ENCODE data around the gene DHRS2. TPM values are rescaled to one million over a fixed set of nuclear protein-coding genes. Genes with fewer than 3 reads are reported as not detected.
"Not testable (repeated sequence)": the region's sequence is repeated elsewhere in the genome, so short reads cannot be mapped to it uniquely, and the experiment has no call there.

Gene DHRS2
- total RNA-seq, 3 donors from 2014 or later: 0.26 to 0.34 TPM; not detected in 1

- no peak for DNase-seq
- ATAC-seq: no peak
- Histone ChIP-seq H3K4me1 (ENCODE audit: low read depth) (no peaks in the 10 kb centered on the region), H3K36me3 (ENCODE audit: low read depth) (no peaks in the 10 kb centered on the region), H3K4me3 (no peak overlapping the region), H3K9me3 (no peaks in the 10 kb centered on the region)
- no peak for TF ChIP-seq CTCF (IDR thresholded peaks at IDR 0.05)
- intact Hi-C loops (cut with DNase I, micrococcal nuclease): no loop called here
Measured at GRCh38 chr14:23681337-23681736, 45.2 kb downstream of the DHRS2 start.

DNA sequence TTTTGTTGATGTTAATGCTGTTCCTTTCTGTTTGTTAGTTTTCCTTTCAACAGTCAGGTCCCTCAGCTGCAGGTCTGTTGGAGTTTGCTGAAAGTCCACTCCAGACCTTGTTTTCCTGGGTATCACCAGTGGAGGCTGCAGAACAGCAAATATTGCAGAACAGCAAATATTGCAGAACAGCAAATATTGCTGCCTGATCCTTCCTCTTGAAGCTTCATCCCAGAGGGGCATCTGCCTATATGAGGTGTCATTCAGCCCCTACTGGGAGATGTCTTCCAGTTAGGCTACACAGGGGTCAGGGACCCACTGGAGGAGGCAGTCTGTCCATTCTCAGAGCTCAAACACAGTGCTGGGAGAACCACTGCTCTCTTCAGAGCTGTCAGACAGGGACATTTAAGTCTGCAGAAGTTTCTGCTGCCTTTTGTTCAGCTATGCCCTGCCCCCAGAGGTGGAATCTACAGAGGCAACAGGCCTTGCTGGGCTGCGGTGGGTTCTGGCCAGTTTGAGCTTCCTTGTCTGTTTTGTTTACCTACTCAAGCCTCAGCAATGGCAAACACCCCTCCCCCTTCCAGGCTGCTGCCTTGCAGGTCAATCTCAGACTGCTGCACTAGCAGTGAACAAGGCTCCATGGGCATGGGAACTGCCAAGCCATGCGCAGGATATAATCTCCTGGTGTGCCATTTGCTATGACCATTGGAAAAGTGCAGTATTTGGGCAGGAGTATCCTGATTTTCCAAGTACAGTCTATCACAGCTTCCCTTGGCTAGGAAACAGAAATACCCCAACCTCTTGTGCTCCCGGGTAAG, 53.7 kb downstream of the DHRS2 start:
- H3K9me3 ChIP-seq; intact Hi-C loops (cut with DNase I, micrococcal nuclease); H3K4me1 ChIP-seq (ENCODE audit: low read depth); DNase-seq; H3K4me3 ChIP-seq; H3K36me3 ChIP-seq (ENCODE audit: low read depth); ATAC-seq: not testable (repeated sequence)

GRCh38 chr14:23692416-23692815, 56.3 kb downstream of the DHRS2 start:
- no peaks in the 10 kb centered on the region for H3K4me1 ChIP-seq (ENCODE audit: low read depth)

DNA sequence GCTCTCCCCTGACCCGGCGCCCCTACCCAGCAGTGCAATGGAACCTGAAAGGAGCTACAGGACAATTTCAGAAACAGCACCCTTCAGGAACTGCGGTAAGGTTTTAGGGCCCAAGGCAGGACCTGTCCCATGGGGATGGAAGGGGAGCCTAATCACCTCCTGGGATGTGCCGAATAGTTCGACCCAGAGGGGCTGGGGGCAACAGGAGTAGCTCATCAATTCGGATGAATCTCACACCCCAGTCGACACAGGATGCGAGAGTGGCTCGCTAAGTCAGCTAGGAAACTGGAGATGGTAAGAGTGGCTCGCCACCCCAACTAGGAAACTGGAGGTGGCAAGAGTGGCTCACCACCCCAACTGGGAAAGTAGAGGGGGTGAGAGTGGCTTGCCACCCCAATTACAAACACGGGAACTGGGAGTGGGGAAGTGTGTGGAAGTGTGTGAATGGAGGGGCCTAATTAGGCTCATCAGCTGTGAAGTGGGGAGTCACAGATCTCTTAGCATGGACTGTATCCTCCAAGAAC, 57.1 kb downstream of the DHRS2 start:
- H3K36me3 ChIP-seq (ENCODE audit: low read depth): no peaks in the 10 kb centered on the region
- H3K4me3 ChIP-seq: no peak overlapping the region
- H3K4me1 ChIP-seq (ENCODE audit: low read depth): no peaks in the 10 kb centered on the region
- ATAC-seq: no peak
- no peak for DNase-seq
- TF ChIP-seq CTCF (IDR thresholded peaks at IDR 0.05): no peak
- intact Hi-C loops (cut with DNase I, micrococcal nuclease): no loop called here
- no peaks in the 10 kb centered on the region for H3K9me3 ChIP-seq

More at GRCh38 chr14:23692416-23692815, 56.3 kb downstream of the DHRS2 start:
- no peaks in the 10 kb centered on the region for H3K9me3 ChIP-seq
- intact Hi-C loops (cut with DNase I, micrococcal nuclease): no loop called here
- no peak overlapping the region for H3K4me3 ChIP-seq
- DNase-seq (no peak), ATAC-seq (no peak)
- TF ChIP-seq CTCF (IDR thresholded peaks at IDR 0.05): no peak
- H3K36me3 ChIP-seq (ENCODE audit: low read depth): no peaks in the 10 kb centered on the region

DNA sequence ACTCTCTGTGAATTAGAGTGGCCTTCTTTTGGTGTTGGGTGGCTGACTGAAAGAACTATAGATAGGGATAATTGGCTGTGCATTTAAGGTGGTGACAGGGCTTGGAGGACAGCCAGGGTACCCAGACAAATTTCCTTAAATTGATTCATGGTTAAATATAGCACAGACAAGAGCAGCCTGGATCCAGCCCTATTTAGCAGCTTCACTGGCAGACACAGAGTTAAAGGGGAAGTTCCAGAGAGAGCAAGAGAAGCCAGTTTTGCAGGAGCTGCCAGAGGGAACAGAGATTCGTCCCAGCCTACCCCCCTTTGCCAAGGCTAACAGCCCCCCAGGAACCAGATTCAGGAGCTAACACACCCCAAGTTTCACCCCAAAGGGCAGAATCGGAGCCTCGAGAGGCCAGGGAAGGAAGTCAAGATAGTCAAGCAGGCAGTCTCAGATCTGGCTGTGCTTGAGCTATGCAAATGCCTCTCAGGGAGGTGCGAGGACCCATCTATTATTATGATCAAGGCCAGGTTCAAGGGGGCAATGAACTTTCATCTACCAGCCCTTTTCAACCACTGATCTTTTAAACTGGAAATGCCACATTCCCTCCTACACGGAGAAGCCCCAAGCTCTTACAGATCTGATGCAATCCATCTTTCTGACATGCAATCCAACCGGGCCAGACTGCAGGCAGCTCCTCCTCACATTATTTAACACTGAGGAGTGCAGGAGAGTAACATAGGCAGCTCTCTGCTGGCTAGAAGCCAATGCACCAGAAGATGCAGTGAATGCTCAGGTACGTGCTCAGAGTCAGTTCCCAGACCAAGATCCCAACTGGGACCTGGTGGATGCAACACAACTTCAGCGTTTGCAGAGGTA, 58.2 kb downstream of the DHRS2 start:
- intact Hi-C loops (cut with DNase I, micrococcal nuclease): no loop called here

More for the DNA sequence above, 58.2 kb downstream of the DHRS2 start:
- H3K36me3 ChIP-seq (ENCODE audit: low read depth): no peaks in the 10 kb centered on the region
- no peak for TF ChIP-seq CTCF (IDR thresholded peaks at IDR 0.05)
- no peaks in the 10 kb centered on the region for H3K9me3 ChIP-seq
- H3K4me1 ChIP-seq (ENCODE audit: low read depth): no peaks in the 10 kb centered on the region
- DNase-seq: no peak
- no peak overlapping the region for H3K4me3 ChIP-seq
- ATAC-seq: no peak

Other genes starting within 250 kb of the DHRS2 start
- 1 to 10 TPM in 1 of 3 donors, under 1 TPM in 1, not detected in 1; 0.09 to 1.4 TPM for gene MYH6, start 228.1 kb upstream of the DHRS2 start, total RNA-seq
- 1 to 10 TPM in 2 of 3 donors, under 1 TPM in 1; 0.13 to 6.2 (median 1.2) TPM for gene MYH7, start 200.7 kb upstream of the DHRS2 start, total RNA-seq
- 10 to 100 TPM; 29.1 to 35.3 (median 29.9) TPM for gene NGDN, start 166.7 kb upstream of the DHRS2 start, total RNA-seq
- 1 to 10 TPM in 2 of 3 donors, under 1 TPM in 1; 0.92 to 3.2 (median 1.6) TPM for gene ZFHX2, start 84.6 kb upstream of the DHRS2 start, total RNA-seq
- gene THTPA, start 80.1 kb upstream of the DHRS2 start, total RNA-seq: 10 to 100 TPM; 16.8 to 17.4 (median 17.4) TPM
- 100 to 1,000 TPM in 2 of 3 donors, 10 to 100 TPM in 1; 95.4 to 271 (median 122) TPM for gene AP1G2, start 68.6 kb upstream of the DHRS2 start, total RNA-seq
- 1 to 10 TPM in 1 of 3 donors, under 1 TPM in 2; 0.26 to 3.7 (median 0.87) TPM for gene JPH4, start 57.6 kb upstream of the DHRS2 start, total RNA-seq